NK-92 treated with Interleukin-12 subunit alpha and Interleukin-12 subunit beta, amount 100 ng/mL, for 24 hours (cell line): ENCODE results near the gene MARK4.

Source experiments
- DNase-seq: peaks from one replicate; lab custom pipeline; 2025; lab: John Stamatoyannopoulos, UW

The MARK4 gene

DNA sequence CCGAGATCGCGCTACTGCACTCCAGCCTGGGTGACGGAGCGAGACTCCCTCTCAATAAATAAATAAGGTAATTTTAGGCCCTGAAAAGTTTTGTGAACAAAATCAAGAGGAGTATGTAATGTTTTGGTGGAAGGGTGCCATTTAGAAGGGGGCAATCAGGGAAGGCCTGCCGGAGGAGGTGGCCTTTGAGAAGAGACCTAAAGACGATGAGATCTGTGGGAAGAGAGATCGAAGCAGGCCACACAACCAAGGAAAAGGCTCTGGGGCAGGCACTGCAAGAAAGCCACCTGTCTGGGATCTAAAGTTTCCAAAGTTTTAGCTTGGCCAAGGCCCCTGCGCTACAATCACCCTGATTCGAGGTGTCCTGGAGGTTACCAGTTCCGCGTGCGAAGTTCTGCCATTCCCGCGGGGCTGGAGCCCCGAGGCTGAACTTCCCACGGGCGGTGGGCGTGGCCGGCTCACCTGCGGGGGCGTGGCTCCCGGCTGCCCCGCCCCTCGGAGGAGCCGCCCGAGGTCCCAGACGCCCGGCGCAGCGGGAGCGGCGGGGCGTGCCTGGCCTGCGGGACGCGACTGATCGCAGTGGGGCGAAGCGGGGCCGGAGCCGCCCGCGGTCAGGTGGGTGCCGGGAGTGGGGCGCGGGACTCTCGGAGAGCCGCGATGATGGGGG lies 89.3 kb downstream of the MARK4 start, which contains the start of gene KLC3:
Gene KLC3 (plus strand): TSS at position 519 of the 667 bp plus-strand sequence. CDS start 4,792 bp downstream, outside the sequence.
- DNase-seq: no peak

DNA sequence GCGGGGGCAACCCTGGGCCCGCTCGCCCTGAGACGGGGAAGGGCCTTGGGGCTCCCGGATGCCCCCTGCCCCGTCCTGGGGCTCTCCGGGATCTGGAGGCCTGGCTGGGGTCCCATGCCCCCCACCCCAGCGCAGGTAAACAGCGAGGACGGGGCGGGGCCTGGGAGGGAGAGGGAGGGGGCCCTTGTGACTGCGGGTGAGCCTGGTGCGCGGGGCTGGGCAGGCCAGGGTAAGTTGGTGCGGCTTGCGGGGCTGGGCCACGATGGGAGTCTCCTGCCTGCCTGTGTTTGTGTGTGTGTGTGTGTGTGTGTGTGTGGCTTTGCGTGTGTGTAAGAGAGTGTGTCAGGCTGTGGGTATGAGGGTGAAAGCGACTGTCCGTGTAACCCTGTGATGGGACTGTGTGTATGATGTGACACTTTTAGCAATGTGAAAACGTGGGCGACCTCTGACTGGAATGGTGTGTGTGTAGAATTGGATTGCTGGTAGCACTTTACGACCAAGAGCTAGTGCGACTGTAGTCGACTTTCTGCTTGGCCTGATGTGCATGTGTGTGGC lies 89.9 kb downstream of the MARK4 start:
- DNase-seq: no peak

- no peak for DNase-seq
Measured at GRCh38 chr19:45342911-45343310, 91.8 kb downstream of the MARK4 start.

GRCh38 chr19:45344621-45345505 lies 93.8 kb downstream of the MARK4 start:
- DNase-seq: no peak

- no peak for DNase-seq
Measured at GRCh38 chr19:45345506-45345860, 94.4 kb downstream of the MARK4 start.

DNA sequence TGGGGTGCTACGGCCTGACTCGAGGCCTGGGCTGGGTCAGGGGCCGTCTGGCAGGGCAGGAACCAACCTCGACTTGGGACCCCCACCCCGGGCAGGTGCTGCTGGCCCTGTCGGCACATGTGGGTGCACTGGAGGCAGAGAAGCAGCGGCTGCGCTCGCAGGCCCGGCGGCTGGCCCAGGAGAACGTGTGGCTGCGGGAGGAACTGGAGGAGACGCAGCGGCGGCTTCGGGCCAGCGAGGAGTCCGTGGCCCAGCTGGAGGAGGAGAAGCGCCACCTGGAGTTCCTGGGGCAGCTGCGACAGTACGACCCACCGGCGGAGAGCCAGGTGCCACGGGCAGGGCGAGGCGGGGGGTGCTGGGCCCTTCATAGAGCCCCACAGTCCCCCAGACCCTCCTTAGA lies 95.4 kb downstream of the MARK4 start:
- DNase-seq: no peak

GRCh38 chr19:45347570-45348366 lies 96.7 kb downstream of the MARK4 start:
- no peak for DNase-seq

- no peak for DNase-seq
Measured at GRCh38 chr19:45348367-45349125, 97.5 kb downstream of the MARK4 start.

GRCh38 chr19:45349126-45349415 lies 98.0 kb downstream of the MARK4 start:
- no peak for DNase-seq

- no peak for DNase-seq
Measured at GRCh38 chr19:45349430-45349941, 98.4 kb downstream of the MARK4 start.

GRCh38 chr19:45350477-45351058 lies 99.5 kb downstream of the MARK4 start:
- DNase-seq: no peak

DNA sequence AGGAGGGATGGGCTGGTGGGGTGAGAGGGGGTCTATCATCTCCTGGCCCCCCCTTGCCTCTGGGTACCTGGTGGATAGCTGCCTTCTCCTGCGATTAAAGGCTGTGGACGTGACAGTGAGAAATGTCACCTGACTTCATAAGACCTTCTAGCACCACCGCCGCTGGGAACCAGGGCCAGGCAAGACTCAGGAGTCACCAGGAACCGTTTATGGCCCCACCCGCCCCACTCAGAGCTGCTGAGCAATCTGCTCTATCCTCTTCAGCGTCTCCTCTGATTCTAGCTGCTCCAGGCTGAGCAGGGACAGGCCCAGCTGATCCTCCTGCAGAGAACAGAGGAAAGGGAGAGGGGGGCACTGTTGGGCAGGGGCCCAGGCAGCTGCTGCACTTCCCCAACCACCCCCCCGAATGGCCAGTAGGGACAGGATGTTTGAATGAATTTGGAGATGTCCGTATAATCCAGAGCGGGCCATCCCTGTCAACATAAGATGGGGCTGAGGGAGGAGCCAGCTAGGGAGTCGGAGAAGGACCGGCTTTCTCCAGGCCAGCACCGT lies 100.4 kb downstream of the MARK4 start:
- DNase-seq: no peak

GRCh38 chr19:45352062-45352461 lies 101.0 kb downstream of the MARK4 start:
- no peak for DNase-seq

- no peak for DNase-seq
Measured at GRCh38 chr19:45352471-45352870, 101.4 kb downstream of the MARK4 start.

- DNase-seq: no peak
Measured at GRCh38 chr19:45352914-45353796, 102.1 kb downstream of the MARK4 start.

DNA sequence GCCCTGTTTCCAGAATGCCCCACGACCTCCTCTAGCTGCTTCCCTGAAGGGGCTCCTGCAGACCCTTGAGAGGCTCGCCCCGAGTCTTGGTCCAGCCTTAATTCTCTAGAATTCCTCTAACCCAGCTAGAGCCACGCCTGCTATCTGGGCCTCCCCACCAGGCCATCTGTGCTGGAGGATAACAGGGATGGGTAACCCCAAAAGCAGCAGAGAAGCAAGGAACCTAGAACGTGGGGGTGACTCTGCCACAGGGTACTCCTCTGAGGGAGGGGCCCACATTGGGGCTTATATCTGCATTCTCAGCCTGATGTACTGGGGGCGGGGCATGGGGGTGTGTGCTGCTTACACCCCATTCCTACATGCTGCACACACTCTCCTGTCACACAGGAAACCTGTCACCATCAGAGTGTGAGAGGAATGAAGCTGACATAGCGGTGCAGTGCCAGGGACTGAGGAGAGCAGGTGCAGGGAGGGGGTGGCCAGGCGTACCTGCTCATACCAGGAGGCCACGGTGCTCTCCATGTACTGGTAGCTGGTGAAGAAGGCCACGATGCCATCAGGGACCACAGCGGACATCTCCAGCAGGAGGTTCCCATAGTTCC lies 103.3 kb downstream of the MARK4 start:
- no peak for DNase-seq
